Activated T-cell treated with anti-CD3 and anti-CD28 coated beads for 48 hours (primary cell): ENCODE data around the gene KNOP1.
"Not testable (repeated sequence)": the region's sequence is repeated elsewhere in the genome, so short reads cannot be mapped to it uniquely, and the experiment has no call there.

Experiments
- DNase-seq: peaks from one replicate; pipeline ENCODE4 v3.0.0-alpha.2; 2020; ENCODE audit warnings: low read depth

Gene KNOP1

DNA sequence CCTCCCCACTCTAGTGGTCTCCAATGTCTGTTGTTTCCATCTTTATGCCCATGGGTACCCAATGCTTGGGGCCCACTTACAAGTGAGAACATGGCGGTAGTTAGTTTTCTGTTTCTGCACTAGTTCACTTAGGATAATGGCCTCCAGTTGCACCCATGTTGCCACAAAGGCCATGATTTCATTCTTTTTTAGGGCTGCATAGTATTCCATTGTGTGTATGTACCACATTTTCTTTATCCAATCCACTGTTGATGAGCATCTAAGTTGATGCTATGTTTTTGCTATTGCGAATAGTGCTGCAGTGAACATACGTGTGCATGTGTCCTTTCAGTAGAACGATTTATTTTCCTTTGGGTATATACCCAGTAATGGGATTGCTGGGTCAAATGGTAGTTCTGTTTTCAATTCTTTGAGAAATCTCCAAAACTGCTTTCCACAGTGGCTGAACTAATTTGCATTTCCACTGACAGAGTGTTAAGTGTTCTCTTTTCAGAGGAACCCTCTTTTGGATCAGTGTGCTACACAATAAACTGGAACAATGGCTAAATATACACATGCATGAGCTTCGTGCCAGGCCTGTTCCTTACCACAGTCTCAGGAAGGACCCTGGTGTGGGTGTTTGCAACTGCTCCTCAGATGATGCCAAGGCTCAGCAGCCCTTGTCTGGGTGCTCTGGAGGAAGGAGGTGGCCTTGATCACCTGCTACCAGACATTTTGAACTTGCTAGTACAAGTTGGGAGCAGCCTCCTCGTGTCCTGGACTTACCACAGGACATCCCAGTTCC is 34.4 kb downstream of the KNOP1 start:
- DNase-seq = no peak

DNA sequence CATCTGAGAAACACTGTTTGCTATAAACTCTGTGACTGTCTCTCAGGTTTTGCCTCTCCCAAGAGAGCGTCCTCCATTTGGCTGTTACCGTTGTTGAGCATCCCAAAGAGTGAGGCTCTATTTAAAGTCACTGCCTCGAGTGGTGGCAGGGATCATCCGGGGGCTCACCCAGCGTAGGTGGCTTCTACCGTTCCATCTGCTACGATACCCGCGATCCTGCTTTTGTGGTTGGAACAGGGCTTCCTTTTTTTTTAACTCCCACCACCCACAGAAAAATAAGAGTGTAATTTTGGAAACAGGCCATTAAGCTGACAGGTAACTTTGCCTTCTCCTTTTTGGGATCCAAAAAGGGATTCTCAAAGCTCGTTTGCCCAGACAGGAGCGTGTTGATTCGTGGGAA is 36.4 kb downstream of the KNOP1 start:
- no peak for DNase-seq

DNA sequence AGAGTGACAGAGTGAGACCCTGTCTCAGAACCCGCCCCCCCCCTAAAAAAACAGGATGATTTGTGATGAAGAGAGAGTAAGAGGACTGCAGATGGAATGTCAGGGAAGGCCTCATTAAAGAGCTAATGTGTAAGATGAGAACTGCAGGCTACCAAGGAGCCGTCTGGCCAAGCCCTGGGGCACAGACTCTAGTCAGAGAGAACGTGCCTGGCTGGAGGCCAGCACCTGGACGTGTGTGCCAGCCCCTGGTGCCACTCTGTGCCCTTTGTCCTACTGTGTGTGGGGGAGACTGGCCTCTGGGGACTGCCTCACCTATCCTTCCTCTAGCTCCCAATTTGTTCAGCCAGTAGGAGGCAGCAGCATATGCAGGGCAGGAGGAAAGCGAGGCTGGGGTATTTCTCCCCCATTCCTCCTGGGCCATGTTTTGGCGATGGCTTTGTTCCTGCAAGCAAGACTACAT is 37.1 kb downstream of the KNOP1 start:
- DNase-seq = no peak

DNA sequence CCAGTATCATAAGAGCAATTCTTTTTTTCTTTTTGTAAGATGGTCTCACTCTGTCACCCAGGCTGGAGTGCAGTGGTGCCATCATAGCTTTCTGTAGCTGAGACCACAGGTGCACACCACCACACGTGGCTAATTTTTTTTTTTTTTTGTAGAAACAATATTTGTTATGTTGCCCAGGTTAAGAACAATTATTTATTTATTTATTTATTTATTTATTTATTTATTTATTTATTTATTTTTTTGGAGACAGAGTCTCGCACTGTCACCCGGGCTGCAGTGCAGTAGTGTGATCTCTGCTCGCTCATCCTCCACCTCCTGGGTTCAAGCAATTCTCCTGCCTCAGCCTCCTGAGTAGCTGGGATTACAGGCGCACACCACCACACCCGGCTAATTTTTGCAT is 38.7 kb downstream of the KNOP1 start:
- DNase-seq = not testable (repeated sequence)

DNA sequence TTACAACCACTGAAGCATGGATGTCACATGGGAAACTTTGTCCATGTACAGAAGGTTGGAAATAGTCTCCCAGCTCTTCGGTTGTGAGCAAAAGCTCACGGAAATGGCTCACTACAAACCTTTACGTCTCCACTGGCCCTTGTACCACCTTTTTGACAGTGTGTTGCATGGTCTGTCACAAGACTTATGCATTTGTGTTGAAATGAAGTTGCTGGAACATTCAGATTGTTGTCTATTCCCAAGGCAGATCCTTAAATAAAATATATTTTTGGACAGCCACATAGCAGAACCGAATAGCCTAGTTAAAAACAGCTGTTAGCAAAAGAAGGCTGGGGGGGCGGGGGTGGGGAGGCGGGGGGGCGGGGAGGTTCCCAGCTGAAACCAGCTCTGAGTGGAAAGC is 39.2 kb downstream of the KNOP1 start:
- DNase-seq = no peak

DNA sequence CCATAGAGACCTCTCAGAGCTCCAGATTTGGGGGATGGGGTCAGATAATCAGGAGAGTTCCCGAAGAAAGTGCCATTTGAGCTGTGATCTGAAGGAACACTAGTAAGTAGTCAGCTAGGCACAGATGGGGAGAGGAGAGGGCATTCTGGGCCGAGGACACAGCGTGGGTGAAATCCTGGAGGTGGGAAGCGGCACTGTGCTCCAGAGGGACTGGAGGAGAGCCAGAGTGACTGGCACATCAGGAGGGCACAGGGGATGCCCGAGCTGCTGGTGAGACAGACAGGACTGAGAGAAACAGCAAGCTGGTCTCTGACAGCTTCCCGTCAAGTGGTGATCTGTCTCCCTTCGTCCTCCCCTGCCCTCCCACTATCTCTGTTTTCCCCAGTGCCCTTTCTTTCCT is 40.6 kb downstream of the KNOP1 start:
- DNase-seq = no peak

DNA sequence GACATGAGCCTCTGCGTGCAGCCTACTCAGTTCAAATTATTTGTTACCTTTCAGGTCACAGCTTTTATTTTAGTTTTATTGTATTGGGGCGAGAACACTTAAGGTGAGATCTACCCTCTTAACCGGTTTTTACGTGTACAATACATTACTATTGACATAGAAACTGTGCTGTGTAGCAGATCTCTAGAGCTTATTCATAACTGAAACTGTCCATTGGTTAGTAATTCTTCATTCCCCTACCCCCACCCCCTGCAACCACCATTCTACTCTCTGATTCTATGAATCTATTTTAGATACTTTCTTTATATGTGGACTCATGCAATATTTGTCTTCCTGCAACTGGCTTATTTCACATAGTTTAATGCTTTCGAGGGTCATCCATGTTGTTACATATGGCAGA is 43.5 kb downstream of the KNOP1 start:
- DNase-seq = no peak

DNA sequence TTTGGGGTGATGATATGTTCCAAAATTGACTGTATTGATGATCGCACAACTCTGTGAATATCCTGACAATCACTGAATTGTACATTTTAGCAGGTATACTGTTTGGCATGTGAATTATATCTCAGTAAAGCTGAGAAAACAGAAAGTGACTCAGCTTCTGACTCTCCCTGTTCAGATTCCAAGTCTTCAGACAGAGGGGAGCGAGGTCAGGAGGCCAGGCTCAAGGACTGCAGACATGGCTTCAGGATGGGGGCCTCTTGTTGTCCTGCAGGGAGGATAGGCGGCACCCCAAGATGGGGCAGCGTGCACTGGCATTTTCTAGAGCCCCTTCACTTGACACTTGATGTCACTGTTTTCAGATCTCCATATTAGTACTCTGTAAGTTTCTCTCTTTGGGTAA is 45.6 kb downstream of the KNOP1 start:
- DNase-seq = no peak

DNA sequence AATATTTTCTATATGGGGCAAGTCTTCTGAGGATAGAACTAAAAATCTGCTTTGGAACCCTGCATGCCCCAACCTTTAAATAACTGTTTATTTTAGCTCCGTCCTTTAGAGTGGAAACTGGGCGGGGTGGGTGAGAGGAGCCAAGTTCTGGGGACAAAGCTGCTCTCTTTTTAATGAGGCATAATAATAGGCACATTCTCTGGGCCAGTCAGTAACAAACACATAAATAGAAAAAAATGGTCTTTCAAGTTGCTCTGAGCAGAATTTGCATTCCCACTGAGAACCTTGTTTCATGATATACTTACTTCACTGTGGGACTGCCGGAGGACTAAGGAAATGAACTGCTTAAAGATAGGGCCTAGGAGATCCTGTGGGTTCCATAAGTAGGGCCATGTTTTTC is 51.5 kb downstream of the KNOP1 start:
- no peak for DNase-seq

DNA sequence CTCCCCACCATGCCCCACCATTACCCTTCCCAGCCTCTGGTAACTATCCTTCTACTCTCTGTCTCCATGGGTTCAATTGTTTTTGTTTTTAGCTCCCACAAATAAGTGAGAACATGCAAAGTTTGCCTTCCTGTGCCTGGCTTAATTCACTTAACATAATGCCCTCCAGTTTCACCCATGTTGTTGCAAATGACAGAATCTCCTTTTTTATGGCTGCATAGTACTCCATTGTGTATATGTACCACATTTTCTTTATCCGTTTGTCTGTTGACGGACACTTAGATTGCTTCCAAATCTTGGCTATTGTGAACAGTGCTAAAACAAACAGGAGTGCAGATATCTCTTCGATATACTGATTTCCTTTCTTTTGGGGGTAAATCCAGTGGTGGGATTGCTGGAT is 52.7 kb downstream of the KNOP1 start:
- DNase-seq = not testable (repeated sequence)

DNA sequence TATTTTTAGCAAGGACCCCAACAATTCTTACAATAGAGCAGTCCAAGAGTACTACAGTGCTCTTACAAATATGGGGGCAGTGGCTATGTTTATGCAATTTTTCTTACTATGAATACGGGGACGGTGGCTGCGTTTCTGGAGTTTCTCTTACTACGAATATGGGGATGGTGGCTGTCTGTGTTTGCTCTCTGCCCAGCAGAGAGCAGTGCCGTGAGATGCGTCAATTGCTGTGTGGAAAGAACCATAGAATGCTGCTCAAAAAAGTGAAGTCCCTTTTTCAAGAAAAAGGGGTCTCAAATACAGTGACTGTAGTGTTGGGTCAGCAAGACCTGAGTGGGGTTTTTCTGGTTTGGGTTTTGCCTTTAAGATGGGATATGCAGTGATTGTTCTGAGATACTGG is 53.9 kb downstream of the KNOP1 start:
- no peak for DNase-seq

DNA sequence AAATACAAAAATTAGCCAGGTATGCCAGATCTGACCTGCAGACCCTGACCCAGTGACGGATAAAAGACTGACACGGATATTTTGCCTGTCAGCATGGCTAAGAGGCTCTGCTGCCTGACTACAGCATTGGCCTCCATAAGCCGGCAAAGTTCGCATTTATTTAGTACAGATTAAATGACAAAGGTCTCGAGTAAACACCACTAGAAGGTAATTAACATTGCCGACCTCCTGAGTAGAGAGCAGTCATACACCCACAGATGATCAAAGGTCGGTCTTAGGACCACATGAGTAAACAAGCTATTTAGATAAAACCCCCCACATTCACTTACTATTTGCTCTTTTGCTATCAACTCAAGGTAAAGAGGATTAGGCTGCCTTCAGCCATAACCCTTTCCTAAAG is 55.7 kb downstream of the KNOP1 start:
- no peak for DNase-seq

DNA sequence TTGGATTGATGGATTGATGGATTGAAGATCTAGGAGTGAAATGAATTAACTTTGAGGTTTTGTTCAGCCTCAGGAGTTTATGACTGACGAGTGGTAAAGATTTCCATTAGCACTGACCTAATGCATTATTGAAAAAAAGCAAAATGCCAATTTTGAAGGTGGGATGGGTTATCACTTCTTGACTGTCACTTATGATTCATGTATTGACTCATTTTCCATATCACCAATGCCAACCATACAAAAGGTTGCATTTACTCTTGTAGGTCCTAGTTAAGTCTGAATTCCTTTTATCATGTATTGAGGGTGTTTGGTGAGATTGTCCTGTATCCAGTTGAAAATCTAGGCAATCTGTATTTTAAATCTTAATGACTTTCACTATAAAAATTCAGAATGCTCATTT is 57.6 kb downstream of the KNOP1 start:
- DNase-seq = no peak

DNA sequence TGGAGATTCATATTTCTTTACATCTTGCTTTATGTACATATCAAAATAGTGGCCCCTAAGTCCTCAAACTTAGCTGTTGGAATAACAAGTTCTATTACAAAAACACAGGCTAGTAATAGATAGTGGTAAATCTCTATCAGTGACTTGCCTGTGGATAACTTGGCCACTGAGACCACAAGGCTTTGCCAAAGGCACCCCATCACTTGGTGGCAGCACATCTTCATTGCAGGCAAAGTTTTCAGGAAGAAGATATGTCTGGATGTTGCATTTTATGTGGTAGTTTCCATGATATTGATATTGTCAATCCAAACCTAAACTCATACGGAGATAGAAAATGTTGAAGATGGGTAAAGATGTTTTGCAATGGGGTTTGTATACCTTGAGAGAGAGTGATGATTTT is 58.5 kb downstream of the KNOP1 start:
- DNase-seq = no peak

DNA sequence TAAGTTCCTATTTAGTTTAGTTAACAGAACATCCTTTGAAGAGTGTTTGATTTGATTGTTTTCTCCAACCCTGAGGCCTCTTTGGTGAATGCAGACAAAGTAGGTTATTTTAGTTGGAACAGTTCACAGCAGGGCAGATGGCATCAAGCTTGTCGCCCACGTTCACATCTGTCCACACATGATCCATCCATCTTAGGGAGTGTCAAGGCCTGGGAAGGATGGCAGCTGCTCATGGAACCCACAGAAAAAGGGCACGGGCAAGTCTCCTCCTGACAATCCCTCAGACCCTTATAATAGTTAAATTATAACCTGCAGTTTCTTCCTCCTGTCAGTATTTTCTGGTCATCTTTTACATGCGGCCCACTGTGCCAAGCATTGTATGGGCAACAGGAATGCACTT is 60.2 kb downstream of the KNOP1 start:
- no peak for DNase-seq

DNA sequence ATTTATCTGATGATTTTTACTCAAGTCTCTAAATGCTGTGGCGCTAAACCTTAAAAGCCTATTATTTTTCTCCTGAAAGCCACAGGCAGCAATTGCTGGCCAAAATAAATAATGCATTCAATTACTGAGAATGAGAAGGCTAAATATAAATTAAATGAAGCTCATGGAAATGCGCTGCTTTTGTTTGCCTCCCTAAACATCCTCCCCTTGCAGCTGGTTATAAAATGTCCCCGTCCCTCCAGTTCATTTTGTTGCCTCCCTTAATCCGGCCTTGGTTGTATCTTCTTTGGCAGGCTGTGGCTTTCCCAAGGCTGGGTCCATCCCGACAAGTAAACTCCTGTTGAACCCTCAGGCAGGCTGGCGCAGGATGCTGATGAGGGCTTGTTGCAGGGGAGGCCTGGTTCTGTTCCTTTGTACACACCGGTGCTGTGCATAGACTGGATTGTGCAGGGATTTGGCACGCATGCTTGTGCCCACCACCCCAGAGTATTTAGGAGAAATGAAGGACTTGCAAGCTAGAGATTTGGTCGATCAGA is 62.7 kb downstream of the KNOP1 start:
- DNase-seq = no peak

DNA sequence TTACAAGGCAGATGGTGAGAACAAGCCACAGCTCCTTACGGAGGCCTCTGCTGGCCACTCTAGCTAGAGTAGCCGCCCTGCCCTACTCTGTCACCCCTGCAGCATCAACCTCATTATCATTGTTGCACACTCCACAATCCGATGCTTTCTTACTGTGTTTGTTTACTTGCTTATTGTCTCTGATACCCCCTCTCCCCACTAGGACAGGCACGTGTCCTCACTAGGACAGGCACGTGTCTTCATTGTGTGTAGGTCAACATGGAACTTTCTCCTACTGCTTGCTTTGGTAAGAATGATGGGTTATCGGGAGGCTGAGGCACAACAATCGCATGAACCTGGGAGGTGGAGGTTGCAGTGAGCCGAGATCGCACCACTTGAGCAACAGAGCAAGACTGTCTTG is 63.9 kb downstream of the KNOP1 start:
- no peak for DNase-seq
